ACC112 (cell line): ENCODE results near the gene RNASE7.

Source experiments
- H2AFZ ChIP-seq: fragments of 200-600 bp; sonication (generic); one replicate; pipeline ENCODE4 v1.6.0; 2017; ENCODE audit warnings: antibody characterized with exemption, low read length; ENCODE audit not compliant: unreplicated experiment
- H3K27ac ChIP-seq: fragments of 200-600 bp; sonication (generic); 2 replicates; pipeline ENCODE4 v1.5.1; 2014; ENCODE audit warnings: low read depth, mild to moderate bottlenecking, antibody characterized with exemption, low read length, moderate library complexity
- H3K27me3 ChIP-seq: fragments of 200-600 bp; sonication (generic); 2 replicates; pipeline ENCODE4 v1.6.1; 2014; ENCODE audit warnings: mild to moderate bottlenecking, antibody characterized with exemption, low read length, moderate library complexity, mixed read lengths; ENCODE audit not compliant: insufficient read depth
- H3K36me3 ChIP-seq: fragments of 200-600 bp; sonication (generic); 2 replicates; pipeline ENCODE4 v1.6.1; 2016; ENCODE audit warnings: mild to moderate bottlenecking, antibody characterized with exemption, low read length, moderate library complexity, mixed read lengths; ENCODE audit not compliant: insufficient read depth
- H3K4me1 ChIP-seq: fragments of 200-600 bp; sonication (generic); one replicate; pipeline ENCODE4 v1.6.1; 2016; ENCODE audit warnings: low read length, mixed read lengths; ENCODE audit not compliant: insufficient read depth, unreplicated experiment, control insufficient read depth
- H3K4me3 ChIP-seq: fragments of 200-600 bp; sonication (generic); 2 replicates; pipeline ENCODE4 v1.5.1; 2014; ENCODE audit warnings: mild to moderate bottlenecking, low read depth, low read length
- H3K79me2 ChIP-seq: fragments of 200-600 bp; sonication (generic); one replicate; pipeline ENCODE4 v1.6.0; 2016; ENCODE audit warnings: low read length; ENCODE audit not compliant: control insufficient read depth, unreplicated experiment, insufficient read depth

RNASE7 gene

DNA sequence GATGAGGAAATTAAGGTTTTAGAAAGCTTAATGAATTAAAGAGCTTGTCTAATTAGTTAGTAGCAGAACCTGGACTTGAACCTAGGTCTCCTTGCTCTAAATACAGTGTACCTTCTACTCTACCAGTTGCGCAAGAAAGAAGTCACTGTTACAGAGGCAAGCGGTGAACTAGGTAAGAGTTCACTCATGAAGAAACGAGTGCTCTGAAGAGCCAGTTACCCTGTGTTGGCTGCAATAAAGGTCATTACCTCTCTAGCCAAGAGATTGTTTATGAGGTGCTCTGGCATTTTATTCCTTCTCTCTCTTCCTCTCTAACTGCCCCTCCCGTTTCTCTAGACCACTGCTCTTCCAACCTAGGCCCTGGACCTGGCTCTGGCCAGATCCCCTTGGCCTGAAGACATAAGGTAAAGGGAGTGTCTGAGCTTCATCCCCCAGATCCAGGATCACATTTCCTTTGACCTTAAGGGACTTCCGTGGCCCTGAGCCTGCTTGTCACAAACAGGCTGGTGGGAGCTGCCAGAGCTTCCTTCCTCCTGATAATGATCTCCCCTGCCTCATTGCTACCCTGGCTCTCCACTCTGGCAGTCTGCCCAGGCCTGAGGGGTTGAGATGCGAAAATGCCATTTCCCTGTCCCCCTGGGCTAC, 1.9 kb downstream of the RNASE7 start:
- H3K4me3 ChIP-seq, result no peak overlapping the region
- H2AFZ ChIP-seq, result no peak overlapping the region
- H3K79me2 ChIP-seq, result no peaks in the 10 kb centered on the region
- H3K27ac ChIP-seq, result no peak overlapping the region
- H3K4me1 ChIP-seq, result peaks cover 10% of the 10 kb centered on the region
- no peaks in the 10 kb centered on the region; the same call in 1 of the 2 replicates for H3K27me3 ChIP-seq
- no peaks in the 10 kb centered on the region for H3K36me3 ChIP-seq

DNA sequence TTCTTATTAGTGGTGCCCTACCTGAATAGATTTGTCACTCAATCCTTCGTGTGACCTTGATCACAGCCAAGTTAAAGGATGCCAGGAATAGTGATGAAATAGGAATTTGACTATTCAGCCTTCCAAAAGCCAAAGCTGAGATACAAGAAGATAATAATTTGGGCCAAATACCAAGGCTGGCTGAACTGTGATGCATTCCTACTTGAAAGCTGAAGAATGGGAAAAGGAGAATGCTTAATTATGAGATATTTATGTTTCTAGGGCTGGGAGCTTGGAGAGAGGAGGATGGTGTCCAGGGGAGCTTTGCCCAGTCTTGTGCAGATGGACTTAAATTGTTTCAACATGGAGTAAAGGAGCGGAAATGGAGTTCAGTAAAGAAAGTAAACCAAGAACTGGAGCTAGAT, 5.2 kb downstream of the RNASE7 start:
- H3K36me3 ChIP-seq, result no peaks in the 10 kb centered on the region
- no peak overlapping the region for H2AFZ ChIP-seq
- peaks cover 4% of the 10 kb centered on the region for H3K4me1 ChIP-seq
- no peaks in the 10 kb centered on the region for H3K79me2 ChIP-seq
- H3K4me3 ChIP-seq, result no peak overlapping the region
- H3K27me3 ChIP-seq, result no peaks in the 10 kb centered on the region; the same call in 1 of the 2 replicates
- no peak overlapping the region for H3K27ac ChIP-seq

GRCh38 chr14:21048638-21049037, 6.5 kb downstream of the RNASE7 start:
- Histone ChIP-seq H3K27me3 (no peaks in the 10 kb centered on the region; the same call in 1 of the 2 replicates), H3K27ac (no peak overlapping the region), H3K4me1 (peaks cover 4% of the 10 kb centered on the region), H3K4me3 (no peak overlapping the region), H3K36me3 (no peaks in the 10 kb centered on the region), H3K79me2 (no peaks in the 10 kb centered on the region), H2AFZ (no peak overlapping the region)

DNA sequence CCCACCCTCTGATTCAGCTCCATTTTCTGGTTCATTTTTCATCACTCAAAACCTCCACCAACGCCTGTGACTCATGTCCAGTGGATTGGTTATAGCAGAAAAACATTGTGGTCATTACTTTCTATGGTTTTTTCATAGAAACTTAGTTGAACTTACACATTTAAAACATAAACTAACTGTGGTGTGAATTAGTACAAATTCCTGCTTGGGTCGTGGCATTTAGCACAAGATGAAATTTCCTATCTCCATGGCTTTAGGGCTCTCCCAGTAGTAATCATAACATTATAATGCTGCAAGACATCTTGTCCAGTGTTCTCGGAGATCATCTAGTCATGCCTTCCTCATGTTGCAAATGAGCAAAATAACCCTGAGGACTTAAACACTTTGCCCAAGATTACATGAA, 7.1 kb downstream of the RNASE7 start:
- Histone ChIP-seq H2AFZ (no peak overlapping the region), H3K4me1 (peaks cover 4% of the 10 kb centered on the region), H3K4me3 (no peak overlapping the region), H3K27ac (no peak overlapping the region), H3K79me2 (no peaks in the 10 kb centered on the region), H3K27me3 (no peaks in the 10 kb centered on the region; the same call in 1 of the 2 replicates), H3K36me3 (no peaks in the 10 kb centered on the region)

DNA sequence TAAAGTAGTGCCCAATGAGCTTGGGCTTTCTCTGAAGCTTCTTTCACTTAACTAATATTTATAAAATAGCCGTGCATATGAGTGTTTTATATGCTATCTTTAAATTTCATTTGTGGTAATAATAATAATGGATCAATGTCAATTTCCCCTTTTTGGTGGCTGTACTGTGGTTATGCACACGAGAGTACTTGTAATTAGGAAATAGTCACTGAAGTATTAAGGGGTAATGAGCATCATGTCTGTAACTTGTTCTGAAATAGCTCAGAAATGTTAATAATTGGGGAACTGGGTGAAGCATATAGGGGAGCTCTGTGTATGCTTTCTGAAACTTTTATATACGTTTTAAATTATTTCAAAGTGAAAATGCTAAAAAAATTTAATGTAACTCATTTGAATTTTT, 8.4 kb downstream of the RNASE7 start:
- Histone ChIP-seq H3K27me3 (no peaks in the 10 kb centered on the region; the same call in 1 of the 2 replicates), H3K4me3 (no peak overlapping the region), H3K79me2 (no peaks in the 10 kb centered on the region), H3K4me1 (peaks cover 4% of the 10 kb centered on the region), H3K36me3 (no peaks in the 10 kb centered on the region), H3K27ac (no peak overlapping the region), H2AFZ (no peak overlapping the region)

DNA sequence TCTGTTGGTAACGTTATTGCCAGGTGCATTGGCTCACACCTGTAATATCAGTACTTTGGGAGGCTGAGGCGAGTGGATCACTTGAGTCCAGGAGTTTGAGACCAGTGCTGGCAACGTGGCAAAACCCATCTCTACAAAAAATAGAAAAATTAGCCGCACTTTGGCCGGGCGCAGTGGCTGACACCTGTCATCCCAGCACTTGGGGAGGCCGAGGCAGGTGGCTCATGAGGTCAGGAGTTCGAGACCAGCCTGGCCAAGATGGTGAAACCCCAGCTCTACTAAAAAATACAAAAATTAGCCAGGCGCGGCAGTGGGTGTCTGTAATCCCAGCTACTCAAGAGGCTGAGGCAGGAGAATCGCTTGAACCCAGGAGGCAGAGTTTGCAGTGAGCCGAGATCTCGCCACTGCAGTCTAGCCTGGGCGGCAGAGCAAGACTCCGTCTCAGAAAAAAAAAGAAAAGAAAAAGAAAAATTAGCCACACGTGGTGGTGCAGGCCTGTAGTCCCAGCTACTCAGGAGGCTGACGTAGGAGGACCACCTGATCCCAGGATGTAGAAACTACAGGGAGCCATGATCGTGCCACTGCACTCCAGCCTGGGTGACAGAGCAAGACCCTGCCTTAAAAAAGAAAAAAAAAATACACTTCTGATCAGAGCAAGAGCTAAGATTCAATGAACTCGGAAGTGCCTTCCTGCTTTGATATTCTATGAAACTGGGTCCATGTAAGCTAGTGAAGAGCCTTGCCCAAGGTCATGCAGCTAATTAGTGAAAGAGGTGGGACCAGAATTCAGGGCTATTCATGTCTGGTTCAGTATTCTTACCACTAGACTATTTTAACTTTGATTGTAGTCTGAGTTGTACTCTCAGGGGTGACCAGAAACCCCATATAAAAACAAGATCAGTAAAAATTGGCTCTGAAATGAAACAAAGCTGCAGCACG, 11.3 kb downstream of the RNASE7 start:
- no peaks in the 10 kb centered on the region; the same call in 1 of the 2 replicates for H3K27me3 ChIP-seq
- no peaks in the 10 kb centered on the region for H3K79me2 ChIP-seq
- no peak overlapping the region for H3K27ac ChIP-seq
- peaks cover 4% of the 10 kb centered on the region for H3K4me1 ChIP-seq
- H3K36me3 ChIP-seq, result no peaks in the 10 kb centered on the region
- no peak overlapping the region for H2AFZ ChIP-seq
- H3K4me3 ChIP-seq, result no peak overlapping the region

DNA sequence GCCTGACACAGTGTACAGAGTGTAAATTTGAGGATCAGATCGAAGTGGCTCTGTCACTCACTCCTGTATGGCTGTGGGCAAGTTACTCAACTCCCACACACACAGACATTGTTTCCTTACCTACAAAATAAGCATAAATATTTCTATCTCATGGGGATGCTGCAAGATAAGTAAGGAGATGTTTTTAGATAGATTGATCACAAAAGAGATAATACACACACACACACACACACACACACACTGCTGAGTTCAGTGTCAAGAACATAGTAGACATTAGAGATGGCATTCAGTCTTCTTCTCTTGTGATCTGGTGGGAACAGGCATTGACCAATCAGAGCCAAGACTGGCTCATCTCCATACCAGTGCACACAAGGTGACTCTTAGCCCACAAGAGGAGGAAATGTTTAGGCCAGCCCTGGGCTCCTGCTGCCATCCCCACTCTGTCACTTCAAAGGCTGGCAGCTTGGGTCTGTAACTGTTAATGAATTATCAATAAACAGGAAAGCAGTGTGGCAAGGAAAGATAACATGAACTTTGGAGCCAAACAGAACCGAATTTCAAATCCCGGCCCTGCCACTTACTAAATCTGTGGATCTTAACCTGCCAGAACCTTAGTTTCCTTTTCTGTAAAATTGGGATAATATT, 12.1 kb downstream of the RNASE7 start:
- no peak overlapping the region for H3K4me3 ChIP-seq
- H3K27ac ChIP-seq, result no peak overlapping the region
- H2AFZ ChIP-seq, result no peak overlapping the region
- H3K36me3 ChIP-seq, result no peaks in the 10 kb centered on the region
- H3K27me3 ChIP-seq, result no peaks in the 10 kb centered on the region; the same call in 1 of the 2 replicates
- H3K4me1 ChIP-seq, result peaks cover 3% of the 10 kb centered on the region
- H3K79me2 ChIP-seq, result no peaks in the 10 kb centered on the region

DNA sequence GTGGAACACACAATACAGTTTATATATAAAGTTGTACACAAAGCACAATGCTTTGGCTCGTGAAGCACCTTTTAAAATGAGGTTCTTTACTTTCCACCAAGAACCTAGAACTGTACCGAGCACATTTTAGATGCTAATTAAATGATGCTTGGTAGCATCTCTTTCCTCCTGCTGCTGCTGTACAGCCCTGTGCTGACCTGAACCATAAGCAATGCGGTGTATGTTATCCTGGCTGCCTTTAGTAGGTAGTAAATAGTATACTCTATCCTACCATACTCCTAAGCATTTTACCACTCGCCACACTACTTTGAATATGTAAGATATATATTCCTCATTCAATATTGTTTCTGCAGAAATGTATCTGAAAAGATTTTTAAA, 12.6 kb downstream of the RNASE7 start:
- Histone ChIP-seq H3K27ac (no peak overlapping the region), H2AFZ (no peak overlapping the region), H3K79me2 (no peaks in the 10 kb centered on the region), H3K4me3 (no peak overlapping the region), H3K36me3 (no peaks in the 10 kb centered on the region), H3K27me3 (no peaks in the 10 kb centered on the region; the same call in 1 of the 2 replicates), H3K4me1 (no peaks in the 10 kb centered on the region)

DNA sequence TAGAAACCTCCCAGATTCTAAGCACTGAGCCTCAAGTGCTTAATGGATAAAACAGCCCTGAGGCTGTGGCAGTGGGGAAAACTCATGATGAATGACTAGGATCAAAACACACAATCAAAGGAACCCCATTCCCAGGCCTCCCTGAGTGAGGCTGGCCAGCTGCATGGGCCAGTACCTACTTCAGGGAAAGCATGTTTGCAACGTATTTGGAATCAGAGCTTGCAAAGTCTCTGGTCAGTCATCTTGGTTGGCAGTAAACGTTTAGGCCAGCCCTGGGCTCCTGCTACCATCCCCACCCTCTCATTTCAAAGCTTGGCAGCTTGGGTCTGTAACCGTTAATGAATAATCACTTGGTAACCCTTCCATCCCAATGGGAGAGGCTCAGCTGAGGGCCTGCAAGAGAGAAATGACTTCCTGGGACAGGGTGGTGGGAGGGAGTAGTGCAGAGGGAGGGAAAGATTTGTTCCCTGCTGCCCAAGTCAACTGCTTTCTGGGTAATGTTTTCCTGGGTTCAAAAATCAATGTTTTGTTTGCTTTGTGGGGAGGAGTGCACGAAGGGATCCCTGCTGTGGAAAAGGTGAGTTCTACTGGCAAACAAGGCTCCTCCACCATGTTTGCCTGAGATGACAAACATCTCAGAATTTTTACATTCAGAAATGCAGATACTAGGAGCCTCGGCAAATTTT, 13.4 kb downstream of the RNASE7 start:
- H3K27ac ChIP-seq, result no peak overlapping the region
- no peak overlapping the region for H3K4me3 ChIP-seq
- no peaks in the 10 kb centered on the region for H3K4me1 ChIP-seq
- no peaks in the 10 kb centered on the region for H3K36me3 ChIP-seq
- no peaks in the 10 kb centered on the region for H3K79me2 ChIP-seq
- no peak overlapping the region for H2AFZ ChIP-seq
- H3K27me3 ChIP-seq, result no peaks in the 10 kb centered on the region; the same call in 1 of the 2 replicates

GRCh38 chr14:21056520-21057163, 14.5 kb downstream of the RNASE7 start:
- H3K4me3 ChIP-seq, result no peak overlapping the region
- H2AFZ ChIP-seq, result no peak overlapping the region
- H3K27ac ChIP-seq, result no peak overlapping the region
- peaks cover 8% of the 10 kb centered on the region for H3K27me3 ChIP-seq
- no peaks in the 10 kb centered on the region for H3K79me2 ChIP-seq
- H3K36me3 ChIP-seq, result no peaks in the 10 kb centered on the region
- H3K4me1 ChIP-seq, result no peaks in the 10 kb centered on the region
